Measurements from ENCODE around the gene RBMS3. TPM values are rescaled to one million over a fixed set of nuclear protein-coding genes. Genes with fewer than 3 reads are reported as not detected.
A peak's percentile ranks its signal among the peaks of the same experiment; 100 is the strongest.

The RBMS3 gene
- total and polyA plus RNA-seq, 5 donors: 8.9 to 66.7 (median 56.5) TPM

- H3K4me3 ChIP-seq (ENCODE audit: low read length): no peak overlapping the region
- no peak overlapping the region for H3K27ac ChIP-seq (ENCODE audit: low read length)
- peaks cover 2% of the 10 kb centered on the region for H3K4me1 ChIP-seq (ENCODE audit: control insufficient read depth, insufficient read depth, low read length)
- no peaks in the 10 kb centered on the region for H3K27me3 ChIP-seq (ENCODE audit: control insufficient read depth, insufficient read depth)
- intact Hi-C loops (cut with DNase I): loop anchor here in 3 of 4 donors (10.0 kb wide), 1 partner anchor 242 kb away; the partner anchor contains the start of gene RBMS3 (in 3 of the 3)
- 30% methylated on average over 1 of the region's 1 CpG for WGBS
- ATAC-seq (no peak), DNase-seq (no peak)
- no peaks in the 10 kb centered on the region for H3K9me3 ChIP-seq (ENCODE audit: control insufficient read depth, low read length)
These were observed 246.4 kb downstream of the RBMS3 start for GRCh38 chr3:29527246-29527645.

- no peaks in the 10 kb centered on the region for H3K9me3 ChIP-seq (ENCODE audit: control insufficient read depth, low read length)
- WGBS: 32% methylated on average over 4 of the region's 4 CpGs
- peak overlapping the region; percentile 36 for H3K27ac ChIP-seq (ENCODE audit: low read length)
- DNase-seq (no peak), ATAC-seq (peak in 1 of 2 donors; percentile 51)
- H3K27me3 ChIP-seq (ENCODE audit: control insufficient read depth, insufficient read depth): no peaks in the 10 kb centered on the region
- no peak overlapping the region for H3K4me3 ChIP-seq (ENCODE audit: low read length)
- intact Hi-C loops (cut with DNase I): no loop called here
- H3K4me1 ChIP-seq (ENCODE audit: control insufficient read depth, insufficient read depth, low read length): peaks cover 7% of the 10 kb centered on the region
These were observed 250.8 kb downstream of the RBMS3 start for GRCh38 chr3:29531644-29532043.

GRCh38 chr3:29532473-29532872 is 251.6 kb downstream of the RBMS3 start:
- no peaks in the 10 kb centered on the region for H3K9me3 ChIP-seq (ENCODE audit: control insufficient read depth, low read length)
- no peak for ATAC-seq
- H3K27me3 ChIP-seq (ENCODE audit: control insufficient read depth, insufficient read depth): no peaks in the 10 kb centered on the region
- H3K27ac ChIP-seq (ENCODE audit: low read length): no peak overlapping the region
- DNase-seq: no peak
- no peak overlapping the region for H3K4me3 ChIP-seq (ENCODE audit: low read length)
- intact Hi-C loops (cut with DNase I): no loop called here
- WGBS: 58% methylated on average over 4 of the region's 4 CpGs
- peaks cover 8% of the 10 kb centered on the region for H3K4me1 ChIP-seq (ENCODE audit: control insufficient read depth, insufficient read depth, low read length)

- DNase-seq (no peak), ATAC-seq (no peak)
- intact Hi-C loops (cut with DNase I): no loop called here
- H3K4me1 ChIP-seq (ENCODE audit: control insufficient read depth, insufficient read depth, low read length): peaks cover 10% of the 10 kb centered on the region
- no peak overlapping the region for H3K27ac ChIP-seq (ENCODE audit: low read length)
- H3K27me3 ChIP-seq (ENCODE audit: control insufficient read depth, insufficient read depth): no peaks in the 10 kb centered on the region
- no peak overlapping the region for H3K4me3 ChIP-seq (ENCODE audit: low read length)
- WGBS: 75% methylated on average over 3 of the region's 3 CpGs
- H3K9me3 ChIP-seq (ENCODE audit: control insufficient read depth, low read length): no peaks in the 10 kb centered on the region
These were observed 253.1 kb downstream of the RBMS3 start for GRCh38 chr3:29534006-29534405.

GRCh38 chr3:29536016-29536758 is 255.3 kb downstream of the RBMS3 start:
- intact Hi-C loops (cut with DNase I): no loop called here
- ATAC-seq: peak; percentile 33 to 48

GRCh38 chr3:29537889-29538609 is 257.2 kb downstream of the RBMS3 start:
- no peaks in the 10 kb centered on the region for H3K9me3 ChIP-seq (ENCODE audit: control insufficient read depth, low read length)
- no peak overlapping the region for H3K27ac ChIP-seq (ENCODE audit: low read length)
- no peaks in the 10 kb centered on the region for H3K27me3 ChIP-seq (ENCODE audit: control insufficient read depth, insufficient read depth)
- ATAC-seq (peak; percentile 25 to 60), DNase-seq (no peak)
- H3K4me1 ChIP-seq (ENCODE audit: control insufficient read depth, insufficient read depth, low read length): peaks cover 8% of the 10 kb centered on the region
- H3K4me3 ChIP-seq (ENCODE audit: low read length): no peak overlapping the region
- WGBS: 24% methylated on average over 5 of the region's 5 CpGs
- intact Hi-C loops (cut with DNase I): no loop called here

More at GRCh38 chr3:29536016-29536758, 255.3 kb downstream of the RBMS3 start:
- DNase-seq: no peak
- Histone ChIP-seq H3K4me3 (ENCODE audit: low read length) (no peak overlapping the region), H3K27me3 (ENCODE audit: control insufficient read depth, insufficient read depth) (no peaks in the 10 kb centered on the region), H3K4me1 (ENCODE audit: control insufficient read depth, insufficient read depth, low read length) (peaks cover 10% of the 10 kb centered on the region), H3K27ac (ENCODE audit: low read length) (no peak overlapping the region), H3K9me3 (ENCODE audit: control insufficient read depth, low read length) (no peaks in the 10 kb centered on the region)
- 56% methylated on average over 4 of the region's 4 CpGs for WGBS

- peaks cover 8% of the 10 kb centered on the region for H3K4me1 ChIP-seq (ENCODE audit: control insufficient read depth, insufficient read depth, low read length)
- no peak overlapping the region for H3K4me3 ChIP-seq (ENCODE audit: low read length)
- intact Hi-C loops (cut with DNase I): no loop called here
- H3K9me3 ChIP-seq (ENCODE audit: control insufficient read depth, low read length): no peaks in the 10 kb centered on the region
- no peak overlapping the region for H3K27ac ChIP-seq (ENCODE audit: low read length)
- no peak for DNase-seq
- H3K27me3 ChIP-seq (ENCODE audit: control insufficient read depth, insufficient read depth): no peaks in the 10 kb centered on the region
- peak; percentile 30 to 53 for ATAC-seq
- 50% methylated on average over 2 of the region's 2 CpGs for WGBS
These were observed 257.7 kb downstream of the RBMS3 start for GRCh38 chr3:29538610-29538958.

GRCh38 chr3:29540544-29540943 is 259.7 kb downstream of the RBMS3 start:
- WGBS: 96% methylated on average over 5 of the region's 5 CpGs

GRCh38 chr3:29544701-29545363 is 264.0 kb downstream of the RBMS3 start:
- intact Hi-C loops (cut with DNase I): no loop called here
- Histone ChIP-seq H3K27me3 (ENCODE audit: control insufficient read depth, insufficient read depth) (no peaks in the 10 kb centered on the region), H3K9me3 (ENCODE audit: control insufficient read depth, low read length) (no peaks in the 10 kb centered on the region), H3K4me1 (ENCODE audit: control insufficient read depth, insufficient read depth, low read length) (no peaks in the 10 kb centered on the region), H3K4me3 (ENCODE audit: low read length) (no peak overlapping the region), H3K27ac (ENCODE audit: low read length) (no peak overlapping the region)
- DNase-seq (no peak), ATAC-seq (no peak)
- 88% methylated on average over 1 of the region's 1 CpG for WGBS

More at GRCh38 chr3:29540544-29540943, 259.7 kb downstream of the RBMS3 start:
- Histone ChIP-seq H3K9me3 (ENCODE audit: control insufficient read depth, low read length) (no peaks in the 10 kb centered on the region), H3K4me1 (ENCODE audit: control insufficient read depth, insufficient read depth, low read length) (peaks cover 6% of the 10 kb centered on the region), H3K4me3 (ENCODE audit: low read length) (no peak overlapping the region), H3K27ac (ENCODE audit: low read length) (no peak overlapping the region), H3K27me3 (ENCODE audit: control insufficient read depth, insufficient read depth) (no peaks in the 10 kb centered on the region)
- ATAC-seq (no peak), DNase-seq (no peak)
- intact Hi-C loops (cut with DNase I): no loop called here

- Histone ChIP-seq H3K4me3 (ENCODE audit: low read length) (no peak overlapping the region), H3K9me3 (ENCODE audit: control insufficient read depth, low read length) (no peaks in the 10 kb centered on the region), H3K27me3 (ENCODE audit: control insufficient read depth, insufficient read depth) (no peaks in the 10 kb centered on the region), H3K27ac (ENCODE audit: low read length) (no peak overlapping the region), H3K4me1 (ENCODE audit: control insufficient read depth, insufficient read depth, low read length) (no peaks in the 10 kb centered on the region)
- ATAC-seq: no peak
- DNase-seq: no peak
- intact Hi-C loops (cut with DNase I): no loop called here
These were observed 264.7 kb downstream of the RBMS3 start for GRCh38 chr3:29545615-29546014.

GRCh38 chr3:29552051-29552450 is 271.2 kb downstream of the RBMS3 start:
- Histone ChIP-seq H3K27ac (ENCODE audit: low read length) (no peak overlapping the region), H3K4me3 (ENCODE audit: low read length) (no peak overlapping the region), H3K4me1 (ENCODE audit: control insufficient read depth, insufficient read depth, low read length) (peaks cover 5% of the 10 kb centered on the region), H3K27me3 (ENCODE audit: control insufficient read depth, insufficient read depth) (no peaks in the 10 kb centered on the region), H3K9me3 (ENCODE audit: control insufficient read depth, low read length) (no peaks in the 10 kb centered on the region)
- DNase-seq: no peak
- 54% methylated on average over 3 of the region's 3 CpGs for WGBS
- intact Hi-C loops (cut with DNase I): no loop called here
- no peak for ATAC-seq

Measured in right cardiac atrium (tissue), 5 donors.